ENCODE measurements around the gene CAPN15.

GRCh38 chr16:572865-573650, 45.5 kb downstream of the CAPN15 start:
- TF ChIP-seq NFIC (IDR thresholded peaks at IDR 0.05) (no peak), CEBPB (IDR thresholded peaks at IDR 0.05) (no peak), CREB1 (IDR thresholded peaks at IDR 0.05; ENCODE audit: low read depth) (no peak), EP300 (IDR thresholded peaks at IDR 0.05; ENCODE audit: borderline replicate concordance) (no peak), REST (IDR thresholded peaks at IDR 0.05; ENCODE audit: low read depth) (no peak), ZBTB7A (IDR thresholded peaks at IDR 0.05; ENCODE audit: low read depth) (no peak), EGR1 (IDR thresholded peaks at IDR 0.05) (no peak), MAX (IDR thresholded peaks at IDR 0.05) (no peak), RAD21 (IDR thresholded peaks at IDR 0.05; ENCODE audit: low read depth) (no peak), TAF1 (IDR thresholded peaks at IDR 0.05; ENCODE audit: low read depth) (no peak), YY1 (IDR thresholded peaks at IDR 0.05; ENCODE audit: low read depth) (no peak)

All from Ishikawa (cell line).